ENCODE results near the gene TMTC2.
"Not testable (repeated sequence)": the region's sequence is repeated elsewhere in the genome, so short reads cannot be mapped to it uniquely, and the experiment has no call there.

Gene TMTC2

GRCh38 chr12:82807132-82807737 is 120.5 kb downstream of the TMTC2 start:
- H3K9me3 Mint-ChIP-seq (ENCODE audit: low read depth): no peaks in the 10 kb centered on the region
- no peak overlapping the region for H3K27ac Mint-ChIP-seq
- H3K27me3 Mint-ChIP-seq: no peaks in the 10 kb centered on the region
- H3K36me3 Mint-ChIP-seq: no peaks in the 10 kb centered on the region
- no peak overlapping the region for H3K4me3 Mint-ChIP-seq
- H3K4me1 Mint-ChIP-seq (ENCODE audit: low read depth): no peaks in the 10 kb centered on the region

GRCh38 chr12:82810568-82810967 is 123.9 kb downstream of the TMTC2 start:
- Mint-ChIP-seq H3K36me3 (no peaks in the 10 kb centered on the region), H3K4me3 (no peak overlapping the region), H3K27ac (no peak overlapping the region), H3K27me3 (no peaks in the 10 kb centered on the region), H3K9me3 (ENCODE audit: low read depth) (no peaks in the 10 kb centered on the region), H3K4me1 (ENCODE audit: low read depth) (no peaks in the 10 kb centered on the region)

- Mint-ChIP-seq H3K9me3 (ENCODE audit: low read depth) (no peaks in the 10 kb centered on the region), H3K4me1 (ENCODE audit: low read depth) (no peaks in the 10 kb centered on the region), H3K27ac (no peak overlapping the region), H3K4me3 (no peak overlapping the region), H3K27me3 (no peaks in the 10 kb centered on the region), H3K36me3 (no peaks in the 10 kb centered on the region)
Observed at GRCh38 chr12:82817368-82817767, 130.7 kb downstream of the TMTC2 start.

GRCh38 chr12:82818271-82819035 is 131.7 kb downstream of the TMTC2 start:
- Mint-ChIP-seq H3K27ac (no peak overlapping the region), H3K4me1 (ENCODE audit: low read depth) (no peaks in the 10 kb centered on the region), H3K27me3 (no peaks in the 10 kb centered on the region), H3K36me3 (no peaks in the 10 kb centered on the region), H3K9me3 (ENCODE audit: low read depth) (no peaks in the 10 kb centered on the region), H3K4me3 (no peak overlapping the region)

- Mint-ChIP-seq H3K27ac (no peak overlapping the region), H3K9me3 (ENCODE audit: low read depth) (no peaks in the 10 kb centered on the region), H3K4me1 (ENCODE audit: low read depth) (no peaks in the 10 kb centered on the region), H3K27me3 (no peaks in the 10 kb centered on the region), H3K4me3 (no peak overlapping the region), H3K36me3 (no peaks in the 10 kb centered on the region)
Observed at GRCh38 chr12:82826505-82826904, 139.8 kb downstream of the TMTC2 start.

GRCh38 chr12:82832096-82832495 is 145.4 kb downstream of the TMTC2 start:
- no peak overlapping the region for H3K27ac Mint-ChIP-seq
- no peaks in the 10 kb centered on the region for H3K9me3 Mint-ChIP-seq (ENCODE audit: low read depth)
- H3K36me3 Mint-ChIP-seq: no peaks in the 10 kb centered on the region
- no peaks in the 10 kb centered on the region for H3K4me1 Mint-ChIP-seq (ENCODE audit: low read depth)
- no peaks in the 10 kb centered on the region for H3K27me3 Mint-ChIP-seq
- H3K4me3 Mint-ChIP-seq: no peak overlapping the region

- no peaks in the 10 kb centered on the region for H3K36me3 Mint-ChIP-seq
- H3K27ac Mint-ChIP-seq: no peak overlapping the region
- H3K4me1 Mint-ChIP-seq (ENCODE audit: low read depth): no peaks in the 10 kb centered on the region
- no peaks in the 10 kb centered on the region for H3K9me3 Mint-ChIP-seq (ENCODE audit: low read depth)
- H3K4me3 Mint-ChIP-seq: no peak overlapping the region
- H3K27me3 Mint-ChIP-seq: no peaks in the 10 kb centered on the region
Observed at GRCh38 chr12:82832981-82833380, 146.3 kb downstream of the TMTC2 start.

- Mint-ChIP-seq H3K27me3 (no peaks in the 10 kb centered on the region), H3K36me3 (no peaks in the 10 kb centered on the region), H3K27ac (no peak overlapping the region), H3K4me3 (no peak overlapping the region), H3K9me3 (ENCODE audit: low read depth) (no peaks in the 10 kb centered on the region), H3K4me1 (ENCODE audit: low read depth) (no peaks in the 10 kb centered on the region)
Observed at GRCh38 chr12:82833481-82833880, 146.8 kb downstream of the TMTC2 start.

- no peaks in the 10 kb centered on the region for H3K9me3 Mint-ChIP-seq (ENCODE audit: low read depth)
- no peak overlapping the region for H3K27ac Mint-ChIP-seq
- H3K27me3 Mint-ChIP-seq: no peaks in the 10 kb centered on the region
- no peaks in the 10 kb centered on the region for H3K36me3 Mint-ChIP-seq
- no peaks in the 10 kb centered on the region for H3K4me1 Mint-ChIP-seq (ENCODE audit: low read depth)
- no peak overlapping the region for H3K4me3 Mint-ChIP-seq
Observed at GRCh38 chr12:82835217-82835616, 148.5 kb downstream of the TMTC2 start.

GRCh38 chr12:82838131-82838551 is 151.4 kb downstream of the TMTC2 start:
- no peaks in the 10 kb centered on the region for H3K27me3 Mint-ChIP-seq
- no peaks in the 10 kb centered on the region for H3K36me3 Mint-ChIP-seq
- H3K27ac Mint-ChIP-seq: no peak overlapping the region
- no peak overlapping the region for H3K4me3 Mint-ChIP-seq
- no peaks in the 10 kb centered on the region for H3K9me3 Mint-ChIP-seq (ENCODE audit: low read depth)
- H3K4me1 Mint-ChIP-seq (ENCODE audit: low read depth): no peaks in the 10 kb centered on the region

- no peaks in the 10 kb centered on the region for H3K36me3 Mint-ChIP-seq
- H3K9me3 Mint-ChIP-seq (ENCODE audit: low read depth): no peaks in the 10 kb centered on the region
- H3K4me1 Mint-ChIP-seq (ENCODE audit: low read depth): no peaks in the 10 kb centered on the region
- no peaks in the 10 kb centered on the region for H3K27me3 Mint-ChIP-seq
- no peak overlapping the region for H3K27ac Mint-ChIP-seq
- no peak overlapping the region for H3K4me3 Mint-ChIP-seq
Observed at GRCh38 chr12:82838827-82839226, 152.1 kb downstream of the TMTC2 start.

GRCh38 chr12:82839796-82840195 is 153.1 kb downstream of the TMTC2 start:
- no peaks in the 10 kb centered on the region for H3K9me3 Mint-ChIP-seq (ENCODE audit: low read depth)
- H3K27ac Mint-ChIP-seq: no peak overlapping the region
- H3K4me3 Mint-ChIP-seq: no peak overlapping the region
- no peaks in the 10 kb centered on the region for H3K27me3 Mint-ChIP-seq
- no peaks in the 10 kb centered on the region for H3K36me3 Mint-ChIP-seq
- no peaks in the 10 kb centered on the region for H3K4me1 Mint-ChIP-seq (ENCODE audit: low read depth)

GRCh38 chr12:82841487-82841904 is 154.8 kb downstream of the TMTC2 start:
- no peaks in the 10 kb centered on the region for H3K9me3 Mint-ChIP-seq (ENCODE audit: low read depth)
- no peak overlapping the region for H3K4me3 Mint-ChIP-seq
- H3K4me1 Mint-ChIP-seq (ENCODE audit: low read depth): no peaks in the 10 kb centered on the region
- no peak overlapping the region for H3K27ac Mint-ChIP-seq
- no peaks in the 10 kb centered on the region for H3K27me3 Mint-ChIP-seq
- no peaks in the 10 kb centered on the region for H3K36me3 Mint-ChIP-seq

- no peak overlapping the region for H3K4me3 Mint-ChIP-seq
- H3K27me3 Mint-ChIP-seq: no peaks in the 10 kb centered on the region
- H3K36me3 Mint-ChIP-seq: no peaks in the 10 kb centered on the region
- H3K27ac Mint-ChIP-seq: no peak overlapping the region
- no peaks in the 10 kb centered on the region for H3K4me1 Mint-ChIP-seq (ENCODE audit: low read depth)
- no peaks in the 10 kb centered on the region for H3K9me3 Mint-ChIP-seq (ENCODE audit: low read depth)
Observed at GRCh38 chr12:82842480-82842879, 155.8 kb downstream of the TMTC2 start.

GRCh38 chr12:82845076-82845475 is 158.4 kb downstream of the TMTC2 start:
- H3K4me1 Mint-ChIP-seq (ENCODE audit: low read depth); H3K27me3 Mint-ChIP-seq; H3K27ac Mint-ChIP-seq; H3K36me3 Mint-ChIP-seq; H3K9me3 Mint-ChIP-seq (ENCODE audit: low read depth); H3K4me3 Mint-ChIP-seq: not testable (repeated sequence)

- no peaks in the 10 kb centered on the region for H3K9me3 Mint-ChIP-seq (ENCODE audit: low read depth)
- H3K27ac Mint-ChIP-seq: no peak overlapping the region
- no peaks in the 10 kb centered on the region for H3K36me3 Mint-ChIP-seq
- no peak overlapping the region for H3K4me3 Mint-ChIP-seq
- H3K4me1 Mint-ChIP-seq (ENCODE audit: low read depth): no peaks in the 10 kb centered on the region
- no peaks in the 10 kb centered on the region for H3K27me3 Mint-ChIP-seq
Observed at GRCh38 chr12:82848845-82849244, 162.1 kb downstream of the TMTC2 start.

Data from activated naive CD8-positive, alpha-beta T cell (primary cell).